Measurements from ENCODE around the gene S100A12.

S100A12 gene

DNA sequence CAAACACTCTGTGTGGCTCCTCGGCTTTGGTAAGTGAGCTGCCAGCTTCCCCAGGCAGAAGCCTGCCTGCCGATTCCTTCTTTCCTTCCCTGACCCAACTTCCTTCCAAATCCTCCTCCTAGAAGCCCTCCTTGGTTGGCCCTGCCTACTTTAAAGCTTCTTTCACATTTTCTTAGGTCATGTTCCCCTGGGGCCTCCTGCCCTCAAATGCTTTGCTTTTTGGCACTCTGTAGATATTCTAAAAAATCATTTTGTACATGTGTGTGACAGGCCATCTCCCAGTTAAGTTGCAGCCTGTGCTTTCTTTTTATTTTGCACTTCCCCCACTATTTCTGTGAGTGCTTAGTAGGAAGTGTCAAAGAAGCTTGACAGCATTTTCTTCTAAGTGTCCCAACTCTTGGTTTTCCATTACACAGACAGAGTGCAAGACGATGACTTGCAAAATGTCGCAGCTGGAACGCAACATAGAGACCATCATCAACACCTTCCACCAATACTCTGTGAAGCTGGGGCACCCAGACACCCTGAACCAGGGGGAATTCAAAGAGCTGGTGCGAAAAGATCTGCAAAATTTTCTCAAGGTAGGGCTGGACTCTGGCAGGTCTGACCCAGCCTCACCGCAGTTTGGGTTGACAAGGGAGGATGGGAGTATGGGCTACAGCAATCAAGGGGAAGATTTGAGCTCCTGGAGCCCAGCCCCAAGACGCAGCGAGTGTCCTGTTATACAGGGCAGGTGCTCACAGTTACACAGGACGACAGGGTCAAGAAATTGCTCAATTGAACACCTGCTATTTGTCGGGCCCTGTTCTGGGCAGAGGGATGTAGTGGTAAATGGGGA, 17.3 kb downstream of the S100A12 start, which contains the start of gene S100A9:
Gene S100A9, plus strand, starts transcription at position 2 of the 838 bp plus-strand sequence. Its CDS starts 430 bp downstream, at position 432.
- no peak within 1 kb of the TSS for H3K23ac ChIP-seq (ENCODE audit: low read depth, low read length, poor library complexity)
- H4K91ac ChIP-seq (ENCODE audit: low read depth, low read length, poor library complexity), result no peak within 1 kb of the TSS
- no peak within 1 kb of the TSS for H3K27ac ChIP-seq (replicated peaks; ENCODE audit: low read length)
- H2AFZ ChIP-seq (ENCODE audit: low read length), result no peak within 1 kb of the TSS
- no peak within 1 kb of the TSS for H3K4me3 ChIP-seq (ENCODE audit: low read length in 2 of 2)
- peak within 1 kb of the TSS; percentile 48 for H3K18ac ChIP-seq (ENCODE audit: low read length)
- no peak within 1 kb of the TSS for H2BK120ac ChIP-seq (ENCODE audit: low read depth, low read length)
- no peak within 1 kb of the TSS for H3K9ac ChIP-seq (ENCODE audit: low read depth, low read length, poor library complexity)
- no peak within 1 kb of the TSS for H3K4me2 ChIP-seq (ENCODE audit: insufficient read depth, low read length, poor library complexity, severe bottlenecking)
- no peak within 1 kb of the TSS for H3K14ac ChIP-seq (ENCODE audit: low read length)
- no CpG with 5 or more reads among the region's 11 CpGs for WGBS, 2 donors (ENCODE audit: extremely low coverage in 2 of 2, insufficient read length in 2 of 2, insufficient replicate concordance in 1 of 2)
- H2BK12ac ChIP-seq (ENCODE audit: low read length), result no peak within 1 kb of the TSS
- no peak within 1 kb of the TSS for H2BK15ac ChIP-seq (ENCODE audit: low read length)
- H3K36me3 ChIP-seq (replicated peaks in 1 of 2; ENCODE audit: control insufficient read depth in 2 of 2, insufficient read depth in 2 of 2, low read length in 2 of 2), result no peaks in the 10 kb centered on the region
- no peak within 1 kb of the TSS for H3K4ac ChIP-seq (ENCODE audit: low read length)
- H3K4me1 ChIP-seq (ENCODE audit: control insufficient read depth in 2 of 2, insufficient read depth in 1 of 2, low read depth in 1 of 2, low read length in 2 of 2), result no peaks in the 10 kb centered on the region
- no peak within 1 kb of the TSS for H2BK5ac ChIP-seq (ENCODE audit: low read length)
- no peaks in the 10 kb centered on the region for H3K79me1 ChIP-seq (ENCODE audit: low read depth, low read length)
- peaks cover 0 to 29% (median 0%) of the 10 kb centered on the region in 3 experiments for H3K27me3 ChIP-seq (ENCODE audit: control insufficient read depth in 3 of 3, insufficient read depth in 3 of 3, low read depth in 1 of 3, low read length in 3 of 3)
- H2AK5ac ChIP-seq (ENCODE audit: low read depth, low read length), result no peak within 1 kb of the TSS
- no peaks in the 10 kb centered on the region for H3K9me3 ChIP-seq (replicated peaks in 1 of 2; ENCODE audit: control insufficient read depth in 2 of 2, insufficient read depth in 1 of 2, low read depth in 1 of 2, low read length in 2 of 2)
- DNase-seq (ENCODE audit: low spot score), result no peak
- H4K8ac ChIP-seq (ENCODE audit: low read depth, low read length), result no peak within 1 kb of the TSS

DNA sequence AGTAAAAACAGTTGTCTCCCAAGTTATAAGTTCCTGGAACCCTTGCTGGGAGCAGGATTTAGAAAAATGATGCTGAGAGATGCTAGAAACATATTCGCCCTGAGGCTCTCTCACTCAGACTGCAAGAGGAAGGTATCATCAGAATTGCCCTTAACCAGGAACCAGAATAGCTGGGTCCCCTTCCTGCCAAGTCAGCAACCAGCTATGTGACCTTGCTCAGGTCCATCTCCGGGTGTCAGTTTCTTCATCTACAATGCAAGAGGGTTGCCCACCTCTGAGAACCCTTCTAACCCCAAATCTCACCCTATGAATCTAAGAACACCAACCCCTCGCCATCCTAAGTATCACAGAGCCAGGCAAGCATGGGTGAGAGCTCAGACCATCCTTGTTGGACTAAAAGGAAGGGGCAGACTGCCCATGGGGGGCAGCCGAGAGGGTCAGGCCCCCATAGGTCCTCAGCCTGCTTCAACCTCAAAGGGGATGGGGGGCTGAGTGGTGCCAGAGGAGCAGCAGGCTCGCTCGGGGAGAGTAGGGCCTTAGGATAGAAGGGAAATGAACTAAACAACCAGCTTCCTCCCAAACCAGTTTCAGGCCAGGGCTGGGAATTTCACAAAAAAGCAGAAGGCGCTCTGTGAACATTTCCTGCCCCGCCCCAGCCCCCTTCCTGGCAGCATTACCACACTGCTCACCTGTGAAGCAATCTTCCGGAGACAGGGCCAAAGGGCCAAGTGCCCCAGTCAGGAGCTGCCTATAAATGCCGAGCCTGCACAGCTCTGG, 18.2 kb downstream of the S100A12 start:
- H4K8ac ChIP-seq (ENCODE audit: low read depth, low read length), result no peak overlapping the region
- H3K4me1 ChIP-seq (ENCODE audit: control insufficient read depth in 2 of 2, insufficient read depth in 1 of 2, low read depth in 1 of 2, low read length in 2 of 2), result no peaks in the 10 kb centered on the region
- no peaks in the 10 kb centered on the region for H3K79me1 ChIP-seq (ENCODE audit: low read depth, low read length)
- H2BK5ac ChIP-seq (ENCODE audit: low read length), result no peak overlapping the region
- no peak overlapping the region for H3K4me2 ChIP-seq (ENCODE audit: insufficient read depth, low read length, poor library complexity, severe bottlenecking)
- no peak overlapping the region for H2AFZ ChIP-seq (ENCODE audit: low read length)
- H3K23ac ChIP-seq (ENCODE audit: low read depth, low read length, poor library complexity), result no peak overlapping the region
- H3K14ac ChIP-seq (ENCODE audit: low read length), result no peak overlapping the region
- H3K4ac ChIP-seq (ENCODE audit: low read length), result no peak overlapping the region
- H3K18ac ChIP-seq (ENCODE audit: low read length), result peak overlapping the region; percentile 48
- H2BK120ac ChIP-seq (ENCODE audit: low read depth, low read length), result no peak overlapping the region
- H2BK12ac ChIP-seq (ENCODE audit: low read length), result no peak overlapping the region
- no peak for DNase-seq (ENCODE audit: low spot score)
- H3K36me3 ChIP-seq (replicated peaks in 1 of 2; ENCODE audit: control insufficient read depth in 2 of 2, insufficient read depth in 2 of 2, low read length in 2 of 2), result no peaks in the 10 kb centered on the region
- no peaks in the 10 kb centered on the region for H3K9me3 ChIP-seq (replicated peaks in 1 of 2; ENCODE audit: control insufficient read depth in 2 of 2, insufficient read depth in 1 of 2, low read depth in 1 of 2, low read length in 2 of 2)
- H2BK15ac ChIP-seq (ENCODE audit: low read length), result no peak overlapping the region
- H3K9ac ChIP-seq (ENCODE audit: low read depth, low read length, poor library complexity), result no peak overlapping the region
- H4K91ac ChIP-seq (ENCODE audit: low read depth, low read length, poor library complexity), result no peak overlapping the region
- H3K27ac ChIP-seq (replicated peaks; ENCODE audit: low read length), result no peak overlapping the region
- no peak overlapping the region for H2AK5ac ChIP-seq (ENCODE audit: low read depth, low read length)
- no CpG with 5 or more reads among the region's 10 CpGs for WGBS, 2 donors (ENCODE audit: extremely low coverage in 2 of 2, insufficient read length in 2 of 2, insufficient replicate concordance in 1 of 2)
- peaks cover 0 to 29% (median 0%) of the 10 kb centered on the region in 3 experiments for H3K27me3 ChIP-seq (ENCODE audit: control insufficient read depth in 3 of 3, insufficient read depth in 3 of 3, low read depth in 1 of 3, low read length in 3 of 3)
- no peak overlapping the region for H3K4me3 ChIP-seq (ENCODE audit: low read length in 2 of 2)

DNA sequence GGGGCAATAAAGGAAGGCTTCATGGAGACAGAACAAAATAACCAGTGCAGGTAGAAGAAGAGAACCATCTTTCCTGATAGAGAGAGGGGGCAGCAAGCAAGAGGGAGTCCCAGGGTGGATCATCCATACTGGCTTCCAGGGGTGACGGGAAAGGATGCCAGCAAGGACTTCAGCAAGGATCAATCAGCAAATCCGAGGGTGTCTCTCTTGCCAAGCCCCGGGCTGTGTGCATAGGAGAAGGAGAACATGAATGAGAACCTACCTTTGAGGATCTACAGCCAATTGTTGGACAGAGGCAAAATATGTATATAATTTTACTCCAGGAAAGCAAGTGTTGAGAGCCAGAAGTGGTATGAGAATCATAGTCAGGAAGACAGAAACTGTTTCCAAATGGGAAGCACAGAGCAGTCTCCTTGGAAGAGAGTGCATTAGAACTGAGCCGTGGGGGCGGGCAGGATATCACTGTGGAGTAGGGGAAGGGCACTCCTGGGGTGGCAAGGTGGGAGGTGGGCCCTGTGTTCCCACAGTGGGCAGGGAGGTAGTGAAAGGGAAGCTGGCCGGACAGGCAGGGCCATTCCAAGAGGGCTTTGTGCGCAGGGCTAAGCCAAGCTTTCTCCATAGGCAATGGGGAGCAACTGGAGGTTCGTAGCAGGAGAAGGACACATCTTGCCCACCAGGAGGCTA, 18.9 kb downstream of the S100A12 start:
- no peaks in the 10 kb centered on the region for H3K36me3 ChIP-seq (replicated peaks in 1 of 2; ENCODE audit: control insufficient read depth in 2 of 2, insufficient read depth in 2 of 2, low read length in 2 of 2)
- H2BK15ac ChIP-seq (ENCODE audit: low read length), result no peak overlapping the region
- H3K4me2 ChIP-seq (ENCODE audit: insufficient read depth, low read length, poor library complexity, severe bottlenecking), result no peak overlapping the region
- H3K9me3 ChIP-seq (replicated peaks in 1 of 2; ENCODE audit: control insufficient read depth in 2 of 2, insufficient read depth in 1 of 2, low read depth in 1 of 2, low read length in 2 of 2), result no peaks in the 10 kb centered on the region
- H3K14ac ChIP-seq (ENCODE audit: low read length), result no peak overlapping the region
- no peak overlapping the region for H2AK5ac ChIP-seq (ENCODE audit: low read depth, low read length)
- WGBS, 2 donors (ENCODE audit: extremely low coverage in 2 of 2, insufficient read length in 2 of 2, insufficient replicate concordance in 1 of 2), result no CpG with 5 or more reads among the region's 8 CpGs
- H3K23ac ChIP-seq (ENCODE audit: low read depth, low read length, poor library complexity), result no peak overlapping the region
- H2AFZ ChIP-seq (ENCODE audit: low read length), result no peak overlapping the region
- no peak overlapping the region for H2BK5ac ChIP-seq (ENCODE audit: low read length)
- no peak overlapping the region for H3K27ac ChIP-seq (replicated peaks; ENCODE audit: low read length)
- H3K4me3 ChIP-seq (ENCODE audit: low read length in 2 of 2), result no peak overlapping the region
- no peak overlapping the region for H3K18ac ChIP-seq (ENCODE audit: low read length)
- H3K9ac ChIP-seq (ENCODE audit: low read depth, low read length, poor library complexity), result no peak overlapping the region
- no peaks in the 10 kb centered on the region for H3K79me1 ChIP-seq (ENCODE audit: low read depth, low read length)
- H3K4ac ChIP-seq (ENCODE audit: low read length), result no peak overlapping the region
- H3K27me3 ChIP-seq (ENCODE audit: control insufficient read depth in 3 of 3, insufficient read depth in 3 of 3, low read depth in 1 of 3, low read length in 3 of 3), result peaks cover 0 to 29% (median 0%) of the 10 kb centered on the region in 3 experiments
- no peak overlapping the region for H4K8ac ChIP-seq (ENCODE audit: low read depth, low read length)
- no peak overlapping the region for H4K91ac ChIP-seq (ENCODE audit: low read depth, low read length, poor library complexity)
- no peaks in the 10 kb centered on the region for H3K4me1 ChIP-seq (ENCODE audit: control insufficient read depth in 2 of 2, insufficient read depth in 1 of 2, low read depth in 1 of 2, low read length in 2 of 2)
- DNase-seq (ENCODE audit: low spot score), result no peak
- H2BK120ac ChIP-seq (ENCODE audit: low read depth, low read length), result no peak overlapping the region
- H2BK12ac ChIP-seq (ENCODE audit: low read length), result no peak overlapping the region
